Lower lobe of right lung (tissue), 2 donors: Measurements from ENCODE around the gene IGFBP2. TPM values are rescaled to one million over a fixed set of nuclear protein-coding genes. Genes with fewer than 3 reads are reported as not detected.

ENCODE experiments used
- ATAC-seq, 2 donors: fragments of 200-7000 bp; cut with Tn5 transposase; one replicate each; pipeline ENCODE4 v1.9.1; 2020 to 2022; ENCODE audit warnings: mild to moderate bottlenecking in 2 of 2, moderate library complexity in 2 of 2
- DNase-seq: peaks from one replicate; pipeline ENCODE4 v3.0.0-alpha.2; 2020
- H3K27ac ChIP-seq: fragments of 200-600 bp; one replicate; pipeline ENCODE4 v1.8.0; 2022
- H3K27me3 ChIP-seq: fragments of 200-600 bp; one replicate; pipeline ENCODE4 v1.8.0; 2022; ENCODE audit warnings: low read depth
- H3K36me3 ChIP-seq: fragments of 200-600 bp; one replicate; pipeline ENCODE4 v1.8.0; 2022; ENCODE audit warnings: mild to moderate bottlenecking
- H3K4me1 ChIP-seq: fragments of 200-600 bp; one replicate; pipeline ENCODE4 v1.8.0; 2022
- H3K4me3 ChIP-seq: fragments of 200-600 bp; one replicate; pipeline ENCODE4 v1.8.0; 2022; ENCODE audit warnings: mild to moderate bottlenecking
- H3K9me3 ChIP-seq: fragments of 200-600 bp; one replicate; pipeline ENCODE4 v1.8.0; 2022
- CTCF ChIP-seq: fragments of 200-600 bp; IDR thresholded peaks from one replicate; pipeline ENCODE4 v1.8.0; 2022; ENCODE audit warnings: antibody characterized with exemption, mild to moderate bottlenecking
- intact Hi-C: fragments of 100-400 bp; cut with DNase I; formaldehyde crosslinking; loops from one replicate; pipeline ENCODE4 v1.11.0; 2022
- total RNA-seq: library from RNA; stranded (reverse); fragmentation: NEBNext Ultra II Directional; extraction: Animal tissue kit (Norgen Biotek cat#: 25700); gene quantifications from one replicate; pipeline ENCODE4 v1.2.1, GENCODE V29; 2021
- donor health status: DM: no; HTN: yes; CAD: no; lungs with severe emphysema.

Gene IGFBP2
- total RNA-seq, 1 donor from 2014 or later = 37.7 TPM

- H3K27me3 ChIP-seq = peaks cover 53% of the 10 kb centered on the region
- ATAC-seq (no peak), DNase-seq (no peak)
- intact Hi-C loops = no loop called here
- H3K9me3 ChIP-seq = no peaks in the 10 kb centered on the region
- TF ChIP-seq CTCF = no peak
- peak overlapping the region; percentile 55 for H3K4me3 ChIP-seq
- peaks cover 37% of the 10 kb centered on the region for H3K4me1 ChIP-seq
- no peak overlapping the region for H3K27ac ChIP-seq
- H3K36me3 ChIP-seq = no peaks in the 10 kb centered on the region
Observed at GRCh38 chr2:216635171-216635570, 2.0 kb downstream of the IGFBP2 start.

GRCh38 chr2:216635701-216636550, 2.7 kb downstream of the IGFBP2 start:
- H3K9me3 ChIP-seq = no peaks in the 10 kb centered on the region
- no peak for ATAC-seq
- H3K4me1 ChIP-seq = peaks cover 37% of the 10 kb centered on the region
- no peak for DNase-seq
- no peak for TF ChIP-seq CTCF
- intact Hi-C loops = no loop called here
- no peak overlapping the region for H3K4me3 ChIP-seq
- no peak overlapping the region for H3K27ac ChIP-seq
- no peaks in the 10 kb centered on the region for H3K36me3 ChIP-seq
- peaks cover 54% of the 10 kb centered on the region for H3K27me3 ChIP-seq

GRCh38 chr2:216636551-216637450, 3.6 kb downstream of the IGFBP2 start:
- no peak for TF ChIP-seq CTCF
- Histone ChIP-seq H3K27me3 (peaks cover 56% of the 10 kb centered on the region), H3K4me1 (peaks cover 37% of the 10 kb centered on the region), H3K9me3 (no peaks in the 10 kb centered on the region), H3K27ac (no peak overlapping the region), H3K4me3 (no peak overlapping the region), H3K36me3 (no peaks in the 10 kb centered on the region)
- intact Hi-C loops = no loop called here
- DNase-seq = peak; percentile 59
- ATAC-seq = peak; percentile 65 to 78

- no peak for ATAC-seq
- H3K27ac ChIP-seq = no peak overlapping the region
Observed at GRCh38 chr2:216637472-216637871, 4.3 kb downstream of the IGFBP2 start.

More at GRCh38 chr2:216637472-216637871, 4.3 kb downstream of the IGFBP2 start:
- H3K9me3 ChIP-seq = no peaks in the 10 kb centered on the region
- DNase-seq = no peak
- intact Hi-C loops = no loop called here
- H3K27me3 ChIP-seq = peaks cover 49% of the 10 kb centered on the region
- H3K36me3 ChIP-seq = no peaks in the 10 kb centered on the region
- H3K4me3 ChIP-seq = no peak overlapping the region
- peaks cover 37% of the 10 kb centered on the region for H3K4me1 ChIP-seq
- TF ChIP-seq CTCF = no peak
